ENCODE data around the gene PCK2. TPM values are rescaled to one million over a fixed set of nuclear protein-coding genes. Genes with fewer than 3 reads are reported as not detected.
A peak's percentile ranks its signal among the peaks of the same experiment; 100 is the strongest.

Gene PCK2
- total and polyA plus RNA-seq, 12 donors, result 0.75 to 7.3 (median 2.6) TPM

GRCh38 chr14:24116128-24116814 lies 22.2 kb downstream of the PCK2 start:
- peak overlapping the region in 2 of 10 donors; percentile 98 to 99 for H3K27ac ChIP-seq
- peaks cover 6 to 29% (median 17%) of the 10 kb centered on the region in 9 donors for H3K4me1 ChIP-seq
- H3K36me3 ChIP-seq, result peaks cover 0 to 51% (median 42%) of the 10 kb centered on the region in 9 donors
- ATAC-seq (no peak), DNase-seq (no peak)
- H3K4me3 ChIP-seq, result peak overlapping the region in 9 of 10 donors; percentile 54 to 80 (median 69)
- no peaks in the 10 kb centered on the region for H3K9me3 ChIP-seq
- WGBS, 2 donors, result 83 to 88% methylated on average over 6 of the region's 6 CpGs
- intact Hi-C loops (cut with DNase I), result no loop called here
- TF ChIP-seq, protein P1, sequence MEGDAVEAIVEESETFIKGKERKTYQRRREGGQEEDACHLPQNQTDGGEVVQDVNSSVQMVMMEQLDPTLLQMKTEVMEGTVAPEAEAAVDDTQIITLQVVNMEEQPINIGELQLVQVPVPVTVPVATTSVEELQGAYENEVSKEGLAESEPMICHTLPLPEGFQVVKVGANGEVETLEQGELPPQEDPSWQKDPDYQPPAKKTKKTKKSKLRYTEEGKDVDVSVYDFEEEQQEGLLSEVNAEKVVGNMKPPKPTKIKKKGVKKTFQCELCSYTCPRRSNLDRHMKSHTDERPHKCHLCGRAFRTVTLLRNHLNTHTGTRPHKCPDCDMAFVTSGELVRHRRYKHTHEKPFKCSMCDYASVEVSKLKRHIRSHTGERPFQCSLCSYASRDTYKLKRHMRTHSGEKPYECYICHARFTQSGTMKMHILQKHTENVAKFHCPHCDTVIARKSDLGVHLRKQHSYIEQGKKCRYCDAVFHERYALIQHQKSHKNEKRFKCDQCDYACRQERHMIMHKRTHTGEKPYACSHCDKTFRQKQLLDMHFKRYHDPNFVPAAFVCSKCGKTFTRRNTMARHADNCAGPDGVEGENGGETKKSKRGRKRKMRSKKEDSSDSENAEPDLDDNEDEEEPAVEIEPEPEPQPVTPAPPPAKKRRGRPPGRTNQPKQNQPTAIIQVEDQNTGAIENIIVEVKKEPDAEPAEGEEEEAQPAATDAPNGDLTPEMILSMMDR (IDR thresholded peaks at IDR 0.05), result no peak
- no peaks in the 10 kb centered on the region for H3K27me3 ChIP-seq

DNA sequence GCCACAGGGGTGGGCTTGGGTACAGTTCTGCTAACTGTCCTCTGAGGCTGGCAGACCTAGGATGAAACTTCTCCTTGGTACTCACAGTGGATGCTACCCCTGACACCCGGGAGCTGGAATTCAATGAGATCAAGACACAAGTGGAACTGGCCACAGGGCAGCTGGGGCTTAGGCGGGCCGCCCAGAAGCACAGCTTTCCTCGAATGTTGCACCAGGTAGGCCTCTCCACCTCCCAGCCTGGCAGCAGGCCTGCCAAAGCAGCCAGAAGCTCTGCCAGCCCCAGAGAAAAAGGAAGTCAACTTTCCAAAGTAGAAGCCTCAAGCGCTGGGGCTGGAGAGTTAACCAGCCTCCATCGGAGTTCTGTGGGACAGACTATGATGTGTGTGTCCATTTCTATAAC lies 23.1 kb downstream of the PCK2 start:
- Histone ChIP-seq H3K9me3 (no peaks in the 10 kb centered on the region), H3K27ac (peak overlapping the region in 1 of 10 donors; percentile 6), H3K36me3 (peaks cover 0 to 60% (median 50%) of the 10 kb centered on the region in 9 donors), H3K27me3 (no peaks in the 10 kb centered on the region), H3K4me3 (no peak overlapping the region), H3K4me1 (peaks cover 6 to 29% (median 17%) of the 10 kb centered on the region in 9 donors)
- ATAC-seq (no peak), DNase-seq (no peak)
- WGBS, 2 donors, result 86 to 87% methylated on average over 6 of the region's 6 CpGs
- intact Hi-C loops (cut with DNase I), result no loop called here
- TF ChIP-seq, protein P1 (IDR thresholded peaks at IDR 0.05), result no peak

GRCh38 chr14:24119691-24120090 lies 25.6 kb downstream of the PCK2 start:
- TF ChIP-seq, protein P1 (IDR thresholded peaks at IDR 0.05), result no peak
- Histone ChIP-seq H3K27ac (no peak overlapping the region), H3K4me3 (no peak overlapping the region), H3K9me3 (no peaks in the 10 kb centered on the region), H3K4me1 (peaks cover 6 to 22% (median 14%) of the 10 kb centered on the region in 9 donors), H3K27me3 (no peaks in the 10 kb centered on the region), H3K36me3 (peaks cover 0 to 82% (median 61%) of the 10 kb centered on the region in 9 donors)
- no peak for DNase-seq
- no peak for ATAC-seq
- WGBS, 2 donors, result 92 to 97% methylated on average over 6 of the region's 6 CpGs
- intact Hi-C loops (cut with DNase I), result no loop called here

DNA sequence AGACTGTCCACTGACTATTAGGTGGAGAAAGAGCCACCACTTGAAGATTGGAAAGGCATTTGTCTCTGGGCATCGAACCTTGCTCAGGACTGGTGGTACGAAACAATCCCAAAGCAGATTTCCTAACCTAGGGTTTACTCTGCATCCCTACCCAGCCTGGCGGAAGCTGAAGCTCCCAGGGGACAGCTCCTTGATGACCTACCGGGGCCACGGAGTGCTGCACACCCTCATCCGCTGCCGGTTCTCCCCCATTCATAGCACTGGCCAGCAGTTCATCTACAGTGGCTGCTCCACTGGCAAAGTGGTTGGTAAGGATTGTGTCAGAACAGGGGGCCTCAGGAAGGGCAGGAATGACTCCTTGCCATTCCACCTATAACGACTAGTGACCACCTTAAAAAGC lies 27.1 kb downstream of the PCK2 start:
- DNase-seq (no peak), ATAC-seq (no peak)
- no peak overlapping the region for H3K4me3 ChIP-seq
- 93 to 96% methylated on average over 8 of the region's 8 CpGs for WGBS, 2 donors
- H3K27ac ChIP-seq, result no peak overlapping the region
- H3K36me3 ChIP-seq, result peaks cover 0 to 84% (median 61%) of the 10 kb centered on the region in 9 donors
- peaks cover 0 to 12% (median 5%) of the 10 kb centered on the region in 9 donors for H3K4me1 ChIP-seq
- H3K9me3 ChIP-seq, result no peaks in the 10 kb centered on the region
- H3K27me3 ChIP-seq, result no peaks in the 10 kb centered on the region
- TF ChIP-seq, protein P1 (IDR thresholded peaks at IDR 0.05), result no peak
- intact Hi-C loops (cut with DNase I), result no loop called here
